Immature natural killer cell (primary cell): ENCODE data around the gene RAB3IL1. TPM values are rescaled to one million over a fixed set of nuclear protein-coding genes. Genes with fewer than 3 reads are reported as not detected.

Experiments
- DNase-seq, 3 donors: peaks; one replicate each; pipeline ENCODE4 v3.0.0; 2022; ENCODE audit warnings: mixed read lengths in 1 of 3
- H3K27ac Mint-ChIP-seq, 6 donors: one replicate each; pipeline ENCODE4 v1.8.0; 2020; ENCODE audit warnings: mixed read lengths in 6 of 6, mild to moderate bottlenecking in 5 of 6, inconsistent platforms in 4 of 6, moderate library complexity in 3 of 6
- H3K27me3 Mint-ChIP-seq, 3 donors: one replicate each; pipeline ENCODE4 v1.8.0; 2020 to 2021; ENCODE audit warnings: low read depth in 3 of 3, mild to moderate bottlenecking in 3 of 3, mixed read lengths in 3 of 3, moderate library complexity in 3 of 3, inconsistent platforms in 1 of 3
- H3K36me3 Mint-ChIP-seq, 3 donors: one replicate each; pipeline ENCODE4 v1.8.0; 2020; ENCODE audit warnings: mixed read lengths in 3 of 3, inconsistent platforms in 2 of 3, mild to moderate bottlenecking in 2 of 3
- H3K4me1 Mint-ChIP-seq, 2 donors: one replicate each; pipeline ENCODE4 v1.8.0; 2020; ENCODE audit warnings: inconsistent platforms in 2 of 2, mild to moderate bottlenecking in 2 of 2, mixed read lengths in 2 of 2, moderate library complexity in 1 of 2
- H3K4me3 Mint-ChIP-seq, 5 donors: one replicate each; pipeline ENCODE4 v1.8.0; 2020; ENCODE audit warnings: mild to moderate bottlenecking in 5 of 5, mixed read lengths in 5 of 5, inconsistent platforms in 3 of 5, moderate library complexity in 3 of 5
- H3K9me3 Mint-ChIP-seq, 6 donors: one replicate each; pipeline ENCODE4 v1.8.0; 2020; ENCODE audit warnings: mild to moderate bottlenecking in 6 of 6, mixed read lengths in 6 of 6, inconsistent platforms in 4 of 6, moderate library complexity in 3 of 6
- polyA plus RNA-seq, 3 donors: library from polyadenylated mRNA; unstranded; fragments of 300-500 nt; fragmentation: Illumina TruSeq; gene quantifications; one replicate each; pipeline ENCODE4 v1.2.3, GENCODE V29; 2021

RAB3IL1 gene
- polyA plus RNA-seq, 3 donors from 2014 or later: not detected

DNA sequence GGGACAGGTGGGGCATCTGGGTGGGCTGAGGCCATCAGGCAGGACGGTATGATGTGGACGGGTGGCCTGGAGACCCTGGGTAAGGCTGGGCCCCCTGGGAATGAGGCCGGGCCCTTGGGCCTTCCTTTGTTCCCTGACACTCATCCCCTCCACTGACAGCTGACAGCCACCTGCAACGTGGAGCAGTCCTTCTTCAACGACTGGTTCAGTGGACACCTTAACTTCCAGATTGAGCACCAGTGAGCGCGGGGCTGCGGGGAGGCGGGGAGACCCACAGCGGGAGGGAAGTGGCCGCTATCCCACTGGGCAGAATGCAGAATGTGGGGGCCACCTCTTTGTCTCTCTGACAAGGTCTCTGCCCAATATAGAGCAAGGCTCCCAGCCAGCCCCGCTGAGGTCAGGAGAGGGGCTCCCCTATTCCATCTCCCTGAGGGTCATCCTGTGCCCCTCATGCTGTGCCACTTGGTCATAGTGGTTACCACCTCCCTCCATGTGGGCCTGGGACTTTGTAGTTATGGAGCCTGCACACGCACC, 53.8 kb downstream of the RAB3IL1 start:
- no peaks in the 10 kb centered on the region for H3K9me3 Mint-ChIP-seq
- H3K27ac Mint-ChIP-seq: no peak overlapping the region
- no peak overlapping the region for H3K4me3 Mint-ChIP-seq
- DNase-seq: no peak
- H3K36me3 Mint-ChIP-seq: peaks cover 3 to 17% (median 7%) of the 10 kb centered on the region in 3 donors
- H3K27me3 Mint-ChIP-seq: no peaks in the 10 kb centered on the region
- no peaks in the 10 kb centered on the region for H3K4me1 Mint-ChIP-seq

DNA sequence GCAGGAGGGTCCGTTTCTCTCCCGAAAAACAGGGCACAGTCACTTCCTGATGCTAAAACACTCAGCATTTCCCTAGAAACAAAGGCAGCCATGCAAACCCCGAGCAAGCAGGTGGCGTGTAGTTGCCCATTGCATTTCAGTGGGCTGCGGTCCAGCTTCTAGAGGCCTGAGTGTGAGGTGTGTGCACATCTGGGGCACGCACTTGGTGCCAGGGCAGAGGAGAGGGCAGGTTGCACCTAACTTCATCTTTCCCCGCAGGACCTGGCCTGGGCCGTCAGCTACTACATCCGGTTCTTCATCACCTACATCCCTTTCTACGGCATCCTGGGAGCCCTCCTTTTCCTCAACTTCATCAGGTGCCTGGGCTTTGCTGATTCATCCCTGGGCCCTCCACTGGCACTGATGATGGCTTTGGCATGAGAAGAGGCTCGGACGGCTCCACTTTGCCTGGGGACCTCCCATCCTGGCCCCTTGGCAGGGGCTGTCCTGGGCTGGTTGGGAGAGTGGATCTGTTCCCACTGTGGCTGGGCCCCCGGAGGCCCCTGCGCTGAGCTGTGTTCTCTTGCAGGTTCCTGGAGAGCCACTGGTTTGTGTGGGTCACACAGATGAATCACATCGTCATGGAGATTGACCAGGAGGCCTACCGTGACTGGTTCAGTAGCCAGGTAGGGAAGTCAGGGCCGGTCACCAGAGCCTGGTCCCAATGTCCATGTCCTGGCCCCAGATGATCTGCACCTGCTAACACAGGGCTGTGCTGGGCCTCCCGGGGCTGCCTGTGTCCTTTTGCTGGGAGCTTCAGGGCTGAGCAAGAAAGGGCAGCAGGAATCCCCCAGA, 54.4 kb downstream of the RAB3IL1 start:
- H3K9me3 Mint-ChIP-seq: no peaks in the 10 kb centered on the region
- no peak overlapping the region for H3K4me3 Mint-ChIP-seq
- H3K27ac Mint-ChIP-seq: no peak overlapping the region
- no peaks in the 10 kb centered on the region for H3K27me3 Mint-ChIP-seq
- peaks cover 3 to 17% (median 7%) of the 10 kb centered on the region in 3 donors for H3K36me3 Mint-ChIP-seq
- no peak for DNase-seq
- H3K4me1 Mint-ChIP-seq: no peaks in the 10 kb centered on the region

DNA sequence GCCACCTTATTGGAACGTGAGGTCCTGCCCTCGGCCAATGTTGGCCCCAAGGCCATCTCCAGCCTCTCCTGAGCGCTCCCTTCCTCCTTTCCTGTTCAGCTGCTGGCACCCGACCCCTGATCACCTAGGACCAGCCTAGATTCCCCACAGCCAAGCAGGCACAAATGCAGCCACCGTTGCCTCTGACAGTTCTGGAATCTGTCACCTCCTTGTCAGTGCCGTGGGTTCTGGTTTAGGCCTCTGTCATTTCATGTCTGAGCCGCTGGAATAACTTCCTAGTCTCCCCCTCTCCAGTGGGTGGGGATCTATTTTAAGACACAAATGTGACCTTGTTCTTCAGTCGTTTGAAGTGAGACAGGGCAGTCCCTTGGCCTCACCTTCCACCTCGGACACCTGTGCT, 55.7 kb downstream of the RAB3IL1 start:
- no peaks in the 10 kb centered on the region for H3K9me3 Mint-ChIP-seq
- no peak overlapping the region for H3K4me3 Mint-ChIP-seq
- DNase-seq: no peak
- H3K36me3 Mint-ChIP-seq: peaks cover 3 to 17% (median 7%) of the 10 kb centered on the region in 3 donors
- H3K4me1 Mint-ChIP-seq: no peaks in the 10 kb centered on the region
- peak overlapping the region in 1 of 6 donors; percentile 59 for H3K27ac Mint-ChIP-seq
- no peaks in the 10 kb centered on the region for H3K27me3 Mint-ChIP-seq

DNA sequence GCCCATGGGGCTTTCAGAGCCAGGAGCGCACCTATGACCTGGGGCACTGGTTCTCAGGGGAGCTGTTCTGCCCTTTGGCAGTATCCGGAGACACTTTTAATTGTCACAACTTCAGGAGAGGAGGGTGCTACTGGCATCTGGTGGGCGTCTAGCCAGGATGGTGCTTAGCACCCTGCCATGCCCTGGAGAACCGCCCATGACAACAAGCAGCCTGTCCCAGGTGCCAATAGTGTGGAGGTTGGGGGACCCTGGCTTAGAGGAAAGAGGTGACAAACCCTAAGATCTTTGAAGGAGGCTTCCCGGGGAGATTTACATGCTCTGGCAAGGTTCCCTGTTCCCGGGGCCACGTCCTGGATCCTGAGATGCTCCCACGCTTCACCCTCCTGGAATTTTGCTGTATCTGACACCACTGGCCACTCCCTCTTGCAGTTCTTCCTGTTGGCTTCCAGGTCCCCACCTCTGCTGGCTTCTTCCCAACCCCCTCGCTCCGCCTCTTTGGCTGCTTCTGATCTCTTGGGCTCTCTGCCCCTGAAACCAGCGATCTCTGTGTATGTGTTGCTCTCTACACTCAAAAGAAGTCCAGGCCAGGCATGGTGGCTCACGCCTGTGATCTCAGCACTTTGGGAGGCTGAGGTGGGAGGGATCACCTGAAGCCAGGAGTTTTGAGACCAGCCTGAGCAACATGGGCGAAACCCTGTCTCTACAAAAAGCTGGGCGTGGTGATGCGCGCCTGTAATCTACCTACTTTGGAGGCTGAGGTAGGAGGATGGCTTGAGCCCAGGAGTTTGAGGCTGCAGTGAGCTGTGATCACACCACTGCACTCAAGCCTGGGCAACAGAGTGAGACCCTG, 57.1 kb downstream of the RAB3IL1 start:
- Mint-ChIP-seq H3K27me3 (no peaks in the 10 kb centered on the region), H3K9me3 (no peaks in the 10 kb centered on the region), H3K4me3 (no peak overlapping the region), H3K36me3 (peaks cover 3 to 13% (median 7%) of the 10 kb centered on the region in 3 donors), H3K27ac (peak overlapping the region in 1 of 6 donors; percentile 10), H3K4me1 (no peaks in the 10 kb centered on the region)
- DNase-seq: no peak

DNA sequence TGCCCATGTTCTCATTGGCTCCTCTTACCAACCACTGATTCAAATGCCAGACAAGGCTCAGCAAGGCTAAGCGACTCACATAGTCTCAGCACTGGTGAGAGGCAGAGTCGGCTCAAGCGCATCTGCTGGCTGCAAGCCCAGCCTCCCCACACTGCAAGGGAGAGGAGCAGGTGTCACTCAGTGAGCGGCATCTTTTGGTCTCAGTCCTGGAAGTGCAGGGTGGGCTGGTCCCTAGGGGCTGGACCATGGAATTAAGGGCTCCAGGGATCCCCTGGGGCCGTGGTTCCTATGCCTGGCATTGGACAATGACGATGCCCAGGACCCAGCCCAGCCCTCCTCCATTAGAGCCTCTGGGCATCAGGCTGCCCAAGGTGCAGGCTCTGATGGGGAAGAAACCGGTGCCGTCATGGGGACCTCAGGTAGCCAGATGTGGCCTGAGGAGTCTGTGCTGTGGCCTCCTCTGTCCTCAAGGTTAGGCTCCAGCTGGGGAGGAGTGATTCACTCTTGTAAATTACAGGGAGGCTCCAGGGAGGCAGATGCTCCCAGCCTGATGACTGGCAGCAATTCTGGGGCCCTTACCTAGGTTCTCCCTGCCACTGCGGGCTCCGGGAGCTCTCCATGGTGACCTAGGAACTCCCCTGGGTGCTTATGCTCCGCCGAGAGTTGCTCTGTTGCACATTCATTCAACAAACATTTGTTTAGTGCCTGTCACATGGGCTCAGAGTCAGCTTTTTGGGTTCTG, 61.3 kb downstream of the RAB3IL1 start:
- Mint-ChIP-seq H3K36me3 (peaks cover 3 to 23% (median 11%) of the 10 kb centered on the region in 3 donors), H3K4me1 (peaks cover 0 to 1% of the 10 kb centered on the region in 2 donors), H3K4me3 (no peak overlapping the region), H3K27me3 (peaks cover 0 to 2% (median 0%) of the 10 kb centered on the region in 3 donors), H3K27ac (peak overlapping the region in 1 of 6 donors; percentile 49), H3K9me3 (no peaks in the 10 kb centered on the region)
- DNase-seq: no peak

DNA sequence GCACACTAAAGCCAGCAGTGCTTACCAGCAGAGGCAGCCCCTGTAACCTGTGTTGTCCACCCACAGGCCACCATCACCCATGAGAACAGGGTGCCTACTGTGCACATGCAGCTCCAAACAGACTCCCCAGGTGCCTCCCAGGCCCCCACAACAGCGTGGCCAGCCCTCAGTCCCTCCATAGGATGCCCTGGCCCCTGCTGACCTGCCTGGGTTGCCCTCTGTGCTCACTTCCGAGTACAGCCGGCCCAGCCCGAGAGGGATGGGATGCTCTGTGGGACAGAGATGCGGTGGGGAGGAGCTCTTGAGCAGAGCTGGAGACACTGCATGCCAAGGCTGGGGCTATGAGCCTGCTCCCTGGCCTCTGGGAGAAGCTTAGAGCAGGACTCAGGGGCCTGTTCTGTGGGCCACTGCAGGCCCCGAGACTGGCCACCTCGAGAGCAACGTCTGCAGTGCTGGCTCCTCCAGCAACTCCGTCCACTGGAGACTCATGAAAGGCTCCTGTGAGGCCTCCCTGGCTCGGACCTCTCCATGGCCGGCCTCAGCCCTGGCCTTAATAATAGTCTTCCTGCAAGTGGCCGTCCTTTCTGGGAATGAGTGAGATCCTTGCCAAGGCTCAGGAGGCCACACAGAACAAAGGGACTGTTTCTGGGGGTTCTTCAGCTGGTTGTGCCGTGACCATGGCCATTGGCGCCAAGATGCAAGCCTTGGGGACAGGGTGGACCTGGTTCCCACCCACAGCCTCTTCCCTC, 62.2 kb downstream of the RAB3IL1 start:
- Mint-ChIP-seq H3K9me3 (no peaks in the 10 kb centered on the region), H3K36me3 (peaks cover 3 to 23% (median 12%) of the 10 kb centered on the region in 3 donors), H3K27ac (no peak overlapping the region), H3K4me1 (peaks cover 0 to 1% of the 10 kb centered on the region in 2 donors), H3K27me3 (peaks cover 0 to 2% (median 0%) of the 10 kb centered on the region in 3 donors), H3K4me3 (no peak overlapping the region)
- no peak for DNase-seq

DNA sequence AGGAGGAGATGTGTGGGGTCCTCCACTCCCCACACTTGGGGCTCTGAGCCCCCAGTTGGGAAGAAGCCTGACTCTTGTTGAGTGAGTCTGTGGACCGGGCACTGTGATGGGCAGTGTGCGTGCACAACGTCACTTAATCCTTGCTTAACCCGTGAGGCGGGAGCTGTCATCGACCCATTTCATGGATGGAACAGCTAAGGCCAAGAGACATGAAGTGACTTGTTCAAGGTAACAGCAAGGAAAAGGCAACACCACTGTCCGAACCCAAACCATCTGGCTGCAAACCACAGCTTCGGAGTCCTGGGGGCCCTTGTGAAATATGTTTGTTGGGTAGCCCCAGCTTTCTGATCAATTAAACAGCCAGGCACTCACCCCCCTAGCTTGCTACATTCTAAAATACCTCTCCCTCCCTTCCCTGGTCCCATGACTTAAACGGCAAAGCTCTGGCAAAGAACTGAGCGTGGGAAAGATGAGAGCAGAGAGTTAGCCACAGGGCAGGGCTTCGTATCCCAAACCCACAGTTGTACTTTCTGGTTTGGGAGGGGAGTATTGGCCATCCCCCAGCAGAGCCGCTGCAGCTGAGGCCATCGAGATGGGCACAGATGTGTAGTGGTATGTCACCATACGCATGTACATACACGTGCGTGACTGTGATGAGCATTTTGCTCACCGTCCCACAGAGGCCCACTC, 63.0 kb downstream of the RAB3IL1 start:
- Mint-ChIP-seq H3K4me3 (no peak overlapping the region), H3K36me3 (peaks cover 1 to 18% (median 14%) of the 10 kb centered on the region in 3 donors), H3K27ac (no peak overlapping the region), H3K4me1 (peaks cover 0 to 1% of the 10 kb centered on the region in 2 donors), H3K9me3 (no peaks in the 10 kb centered on the region), H3K27me3 (peaks cover 0 to 2% (median 0%) of the 10 kb centered on the region in 3 donors)
- DNase-seq: no peak

DNA sequence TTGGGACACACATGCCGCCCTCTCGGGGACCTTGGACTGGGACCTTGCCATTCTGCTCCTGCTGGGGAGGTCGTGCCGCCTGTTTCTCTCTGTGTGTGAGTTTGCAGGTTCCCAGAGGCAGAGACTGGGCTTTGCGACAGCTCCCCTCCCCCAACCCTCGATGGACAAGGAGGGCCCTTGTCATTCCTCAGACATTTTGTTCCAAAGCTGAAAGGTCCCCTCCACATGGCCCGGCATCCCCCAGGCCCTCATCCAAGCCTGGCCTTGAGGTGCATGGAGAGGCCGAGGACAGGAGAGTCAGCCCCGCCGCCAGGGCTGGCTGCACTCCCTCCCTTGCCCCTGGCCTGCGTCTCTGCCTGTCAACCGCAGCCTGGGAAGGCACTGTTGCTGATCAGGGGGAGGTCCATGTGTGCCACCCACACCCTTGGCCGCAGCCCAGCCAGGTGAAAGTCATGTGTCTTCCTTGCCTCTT, 63.6 kb downstream of the RAB3IL1 start:
- Mint-ChIP-seq H3K36me3 (peaks cover 0 to 17% (median 12%) of the 10 kb centered on the region in 3 donors), H3K9me3 (no peaks in the 10 kb centered on the region), H3K27me3 (peaks cover 0 to 2% (median 0%) of the 10 kb centered on the region in 3 donors), H3K27ac (no peak overlapping the region), H3K4me1 (peaks cover 0 to 1% of the 10 kb centered on the region in 2 donors), H3K4me3 (no peak overlapping the region)
- no peak for DNase-seq

DNA sequence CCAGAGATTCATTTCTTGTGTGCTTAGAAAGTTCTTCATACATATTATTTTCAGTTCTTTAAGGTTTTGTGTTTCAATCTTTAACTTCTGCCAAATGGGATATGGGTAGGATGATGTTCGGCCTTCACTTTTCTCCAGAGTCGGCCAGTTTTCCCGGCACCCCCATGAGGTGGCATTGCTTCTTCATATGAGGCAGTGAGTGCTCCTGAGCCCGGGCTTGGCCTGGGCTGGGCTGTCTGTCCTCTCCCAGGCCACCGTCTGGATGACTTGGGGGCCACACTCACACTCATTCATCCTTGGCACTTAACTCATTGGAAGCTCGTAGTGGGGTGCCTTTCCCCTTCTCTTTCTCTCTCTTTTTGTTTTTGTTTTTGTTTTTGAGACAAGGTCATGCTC, 65.5 kb downstream of the RAB3IL1 start:
- H3K4me1 Mint-ChIP-seq: peaks cover 0 to 1% of the 10 kb centered on the region in 2 donors
- peaks cover 0 to 2% (median 0%) of the 10 kb centered on the region in 3 donors for H3K27me3 Mint-ChIP-seq
- peaks cover 0 to 24% (median 19%) of the 10 kb centered on the region in 3 donors for H3K36me3 Mint-ChIP-seq
- DNase-seq: no peak
- H3K27ac Mint-ChIP-seq: no peak overlapping the region
- no peaks in the 10 kb centered on the region for H3K9me3 Mint-ChIP-seq
- H3K4me3 Mint-ChIP-seq: no peak overlapping the region

DNA sequence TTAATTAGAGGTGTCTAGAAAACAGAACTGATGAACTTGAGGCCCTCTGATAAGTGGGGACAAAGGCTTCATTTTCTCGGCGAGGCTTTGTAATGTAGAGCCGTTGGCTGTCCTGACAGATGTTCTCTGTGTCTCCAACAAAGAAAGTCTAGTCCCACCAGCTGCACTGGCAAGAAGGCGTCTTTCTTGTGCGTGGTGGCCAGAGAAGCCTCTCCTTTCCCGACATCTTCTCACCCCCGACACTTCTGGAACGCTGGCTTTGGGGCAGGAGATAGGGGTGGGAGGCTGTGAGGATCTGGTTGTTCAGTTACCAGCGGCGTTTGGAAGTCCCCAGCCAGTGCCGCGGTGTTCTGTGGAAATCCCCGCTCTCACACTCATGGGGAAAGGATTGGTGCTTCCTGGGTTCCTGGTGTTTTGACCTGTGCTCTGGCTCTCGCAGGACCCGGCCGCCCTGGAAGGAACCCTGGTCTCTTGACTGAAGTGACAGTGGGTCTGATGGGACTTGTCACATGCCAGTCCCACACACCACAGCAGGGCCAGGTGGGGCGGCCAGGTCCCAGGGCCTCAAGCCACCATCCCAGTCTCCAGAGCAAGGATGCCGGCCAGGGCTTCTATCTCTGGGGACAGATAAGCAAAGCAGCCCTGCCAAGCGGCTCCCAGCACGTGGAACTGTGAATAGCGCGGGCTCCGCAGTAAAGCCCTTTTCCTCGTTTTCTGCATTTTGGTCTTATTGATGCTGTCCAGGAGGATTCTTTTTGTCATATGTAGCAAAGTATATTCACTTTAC, 66.1 kb downstream of the RAB3IL1 start:
- no peak overlapping the region for H3K4me3 Mint-ChIP-seq
- no peak overlapping the region for H3K27ac Mint-ChIP-seq
- no peak for DNase-seq
- peaks cover 0 to 24% (median 21%) of the 10 kb centered on the region in 3 donors for H3K36me3 Mint-ChIP-seq
- peaks cover 0 to 2% (median 0%) of the 10 kb centered on the region in 3 donors for H3K27me3 Mint-ChIP-seq
- H3K9me3 Mint-ChIP-seq: no peaks in the 10 kb centered on the region
- peaks cover 0 to 1% of the 10 kb centered on the region in 2 donors for H3K4me1 Mint-ChIP-seq

DNA sequence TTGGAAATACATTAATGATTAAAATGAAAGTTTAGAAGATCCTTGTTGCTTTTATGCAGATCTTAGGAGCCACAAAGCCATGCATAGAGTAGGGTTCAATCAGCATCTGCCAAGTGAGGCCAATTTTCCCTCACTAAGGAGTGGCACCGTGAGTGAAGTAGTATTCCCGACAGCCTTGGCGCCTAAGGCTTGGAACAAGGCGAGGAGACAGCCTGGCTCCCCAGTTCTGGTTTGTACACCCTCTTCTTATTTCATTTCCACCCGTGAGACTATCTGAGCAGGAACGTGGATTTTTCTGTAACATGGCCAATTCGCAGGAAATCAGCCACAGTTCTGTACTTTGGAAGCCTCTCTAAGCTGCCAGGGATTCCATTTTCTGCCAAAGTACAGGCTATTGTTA, 66.7 kb downstream of the RAB3IL1 start:
- peaks cover 0 to 28% (median 25%) of the 10 kb centered on the region in 3 donors for H3K36me3 Mint-ChIP-seq
- peaks cover 0 to 1% of the 10 kb centered on the region in 2 donors for H3K4me1 Mint-ChIP-seq
- no peak overlapping the region for H3K4me3 Mint-ChIP-seq
- peaks cover 0 to 2% (median 0%) of the 10 kb centered on the region in 3 donors for H3K27me3 Mint-ChIP-seq
- H3K9me3 Mint-ChIP-seq: no peaks in the 10 kb centered on the region
- H3K27ac Mint-ChIP-seq: peak overlapping the region in 1 of 6 donors; percentile 67
- DNase-seq: no peak
